Liver (tissue), 9 donors: ENCODE measurements around the gene RAB3C. TPM values are rescaled to one million over a fixed set of nuclear protein-coding genes. Genes with fewer than 3 reads are reported as not detected.
"Not testable (repeated sequence)": the region's sequence is repeated elsewhere in the genome, so short reads cannot be mapped to it uniquely, and the experiment has no call there.

Experiments used
- DNase-seq: peaks from one replicate; pipeline ENCODE4 v3.0.0-alpha.2; 2017; ENCODE audit warnings: low spot score
- H3K27ac ChIP-seq, 2 donors: one replicate each; pipeline ENCODE4 v1.7.0; 2013; ENCODE audit warnings: inconsistent platforms in 2 of 2, low read length in 2 of 2, control low read depth in 1 of 2, low read depth in 1 of 2, mild to moderate bottlenecking in 1 of 2
- H3K27me3 ChIP-seq, 4 donors: one replicate each; pipeline versions ENCODE4 v1.6.1 to v1.7.0; 2013; ENCODE audit warnings: low read length in 3 of 4, inconsistent platforms in 1 of 4, mild to moderate bottlenecking in 1 of 4, moderate library complexity in 1 of 4; ENCODE audit not compliant: control insufficient read depth in 4 of 4, insufficient read depth in 4 of 4
- H3K36me3 ChIP-seq, 4 donors: one replicate each; pipeline versions ENCODE4 v1.6.1 to v1.7.0; 2013; ENCODE audit warnings: low read length in 3 of 4, mild to moderate bottlenecking in 3 of 4, low read depth in 1 of 4, moderate library complexity in 1 of 4; ENCODE audit not compliant: control insufficient read depth in 4 of 4, insufficient read depth in 3 of 4
- H3K4me1 ChIP-seq, 4 donors: one replicate each; pipeline versions ENCODE4 v1.6.1 to v1.7.0; 2013; ENCODE audit warnings: low read length in 3 of 4, mild to moderate bottlenecking in 3 of 4, moderate library complexity in 1 of 4; ENCODE audit not compliant: control insufficient read depth in 4 of 4, insufficient read depth in 4 of 4
- H3K4me3 ChIP-seq, 3 donors: one replicate each; pipeline versions ENCODE4 v1.6.1 to v1.7.0; 2013; ENCODE audit warnings: low read length in 3 of 3, control low read depth in 1 of 3, low read depth in 1 of 3, mild to moderate bottlenecking in 1 of 3
- H3K9ac ChIP-seq, 2 donors: one replicate each; pipeline ENCODE4 v1.7.0; 2013; ENCODE audit warnings: low read length in 2 of 2, mild to moderate bottlenecking in 2 of 2, moderate library complexity in 2 of 2, control low read depth in 1 of 2, low read depth in 1 of 2
- H3K9me3 ChIP-seq, 4 donors: one replicate each; pipeline versions ENCODE4 v1.6.1 to v1.7.0; 2013; ENCODE audit warnings: low read length in 3 of 4; ENCODE audit not compliant: control insufficient read depth in 4 of 4
- GABPA ChIP-seq, 2 donors: IDR thresholded peaks in 1 of 2; conservative IDR thresholded peaks in 1 of 2; 2 replicates each; pipeline ENCODE4 v1.6.1; 2016; ENCODE audit warnings: antibody characterized with exemption in 2 of 2, mild to moderate bottlenecking in 1 of 2, moderate library complexity in 1 of 2
- HNF4G ChIP-seq: IDR thresholded peaks from 2 replicates; pipeline ENCODE4 v1.6.1; 2016; ENCODE audit warnings: antibody characterized with exemption
- JUND ChIP-seq, 2 donors: IDR thresholded peaks; 2 replicates each; pipeline ENCODE4 v1.6.1; 2016; ENCODE audit warnings: antibody characterized with exemption in 2 of 2
- REST ChIP-seq: IDR thresholded peaks from 2 replicates; pipeline ENCODE4 v1.6.1; 2016; ENCODE audit warnings: antibody characterized with exemption, mild to moderate bottlenecking
- RXRA ChIP-seq, 2 donors: IDR thresholded peaks; 2 replicates each; pipeline ENCODE4 v1.6.1; 2017 to 2018; ENCODE audit warnings: antibody characterized with exemption in 2 of 2, mild to moderate bottlenecking in 1 of 2
- TAF1 ChIP-seq: conservative IDR thresholded peaks from 2 replicates; pipeline ENCODE4 v1.6.1; 2016; ENCODE audit warnings: antibody characterized with exemption, mild to moderate bottlenecking
- WGBS: extraction: QIAGEN DNeasy Blood & Tissue Kit; methylation state at CpG from one replicate; pipeline ENCODE4 v1.1.7; 2013; 5-methylcytosine and 5-hydroxymethylcytosine counted together
- polyA plus RNA-seq, 2 donors: library from polyadenylated mRNA; stranded (reverse) in 1 of 2; unstranded in 1 of 2; fragments of 200-250 nt in 1 of 2; fragments of >200 nt in 1 of 2; fragmentation: Nextera tagmentation in 1 of 2; extraction: Ambion mirVana in 1 of 2; gene quantifications; one replicate each; pipeline versions ENCODE4 v1.2.1 to v1.2.3, GENCODE V29; 2013 to 2015
- total RNA-seq, 2 donors: library from RNA; depleted of rRNA; stranded (reverse); fragments of >200 nt; gene quantifications; one replicate each; pipeline ENCODE4 v1.2.3, GENCODE V29; 2014
- donor health status: healthy.
- donor health status: healthy.
- donor health status: healthy.
- donor health status: healthy.
- donor health status: healthy.

Gene RAB3C
- total and polyA plus RNA-seq, 4 donors = 0.72 to 4.6 (median 1.3) TPM

GRCh38 chr5:58551492-58551891, 31.4 kb upstream of the RAB3C start:
- WGBS = 93% methylated on average over 1 of the region's 1 CpG
- TF ChIP-seq REST (no peak), RXRA (IDR thresholded peaks at IDR 0.05) (no peak), TAF1 (no peak), GABPA (IDR thresholded peaks at IDR 0.05 in 1 of 2, conservative IDR thresholded peaks at IDR 0.05 in 1 of 2) (no peak), HNF4G (no peak), JUND (IDR thresholded peaks at IDR 0.05) (no peak)
- Histone ChIP-seq H3K27me3 (no peaks in the 10 kb centered on the region), H3K36me3 (no peaks in the 10 kb centered on the region), H3K4me3 (no peak overlapping the region), H3K9me3 (no peaks in the 10 kb centered on the region), H3K4me1 (no peaks in the 10 kb centered on the region), H3K9ac (no peak overlapping the region), H3K27ac (no peak overlapping the region)
- DNase-seq = no peak

GRCh38 chr5:58557665-58558338, 25.1 kb upstream of the RAB3C start:
- not testable (repeated sequence) for H3K4me1 ChIP-seq, H3K9ac ChIP-seq, H3K27ac ChIP-seq, H3K4me3 ChIP-seq, H3K36me3 ChIP-seq, H3K9me3 ChIP-seq, DNase-seq, H3K27me3 ChIP-seq
- WGBS = 86% methylated on average over 32 of the region's 32 CpGs

GRCh38 chr5:58563016-58563700, 19.7 kb upstream of the RAB3C start:
- not testable (repeated sequence) for H3K9me3 ChIP-seq, DNase-seq, H3K27me3 ChIP-seq, H3K36me3 ChIP-seq, H3K4me1 ChIP-seq, H3K4me3 ChIP-seq, H3K9ac ChIP-seq, H3K27ac ChIP-seq
- 97% methylated on average over 33 of the region's 33 CpGs for WGBS

- H3K4me3 ChIP-seq, H3K36me3 ChIP-seq, H3K9ac ChIP-seq, H3K9me3 ChIP-seq, H3K4me1 ChIP-seq, H3K27ac ChIP-seq, H3K27me3 ChIP-seq, DNase-seq: not testable (repeated sequence)
- 94% methylated on average over 39 of the region's 39 CpGs for WGBS
Observed at GRCh38 chr5:58564043-58564832, 18.6 kb upstream of the RAB3C start.
